ENCODE results near the gene OLFML3.

OLFML3 gene

DNA sequence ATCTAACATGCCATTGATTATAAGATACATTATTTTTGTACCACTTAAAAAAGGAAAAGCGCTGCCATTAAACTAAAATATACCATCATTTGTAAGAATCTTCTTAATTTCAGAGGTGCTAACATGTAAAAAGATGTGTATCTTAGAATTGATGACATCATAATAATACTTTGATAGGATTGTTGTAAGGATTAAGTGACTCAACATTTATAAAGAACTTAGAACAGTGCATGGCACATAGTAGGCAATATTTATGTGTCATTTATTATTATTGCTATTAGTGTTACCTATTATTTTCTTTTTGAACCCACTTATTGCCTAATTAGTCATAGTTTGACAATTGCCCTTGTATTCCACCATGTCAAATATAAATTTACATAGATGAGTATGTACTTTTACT, 28.4 kb upstream of the OLFML3 start:
- no peak for DNase-seq

DNA sequence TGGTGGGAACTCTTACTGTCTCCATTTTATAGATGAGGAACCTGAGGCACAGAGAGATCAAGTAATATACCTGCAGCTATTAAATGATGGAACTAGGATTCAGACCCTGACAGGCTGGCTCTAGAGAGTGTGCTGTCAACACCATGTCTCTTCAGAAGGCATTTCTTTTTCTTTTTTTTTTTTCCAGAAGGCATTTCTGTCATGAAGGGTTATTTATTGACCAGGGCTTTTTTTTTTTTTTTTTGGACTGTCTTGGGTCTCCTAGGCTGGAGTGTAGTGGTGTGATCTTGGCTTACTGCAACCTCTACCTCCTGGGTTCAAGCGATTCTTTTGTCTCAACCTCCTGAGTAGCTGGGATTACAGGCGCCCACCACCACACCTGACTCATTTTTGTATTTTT, 27.6 kb upstream of the OLFML3 start:
- no peak for DNase-seq

DNA sequence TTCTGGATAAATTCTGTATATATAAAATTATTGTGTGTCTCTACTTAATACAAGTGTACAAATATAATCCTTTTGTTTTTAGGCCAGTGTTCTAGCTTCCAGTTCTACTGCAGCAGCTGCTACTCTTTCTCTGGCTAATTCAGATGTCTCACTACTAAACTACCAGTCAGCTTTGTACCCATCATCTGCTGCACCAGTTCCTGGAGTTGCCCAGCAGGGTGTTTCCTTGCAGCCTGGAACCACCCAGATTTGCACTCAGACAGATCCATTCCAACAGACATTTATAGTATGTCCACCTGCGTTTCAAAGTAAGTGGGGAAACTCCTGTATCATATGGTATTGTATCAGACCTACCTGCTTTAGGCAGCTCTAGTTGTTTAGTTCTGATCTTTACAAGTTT, 21.3 kb upstream of the OLFML3 start:
- no peak for DNase-seq

DNA sequence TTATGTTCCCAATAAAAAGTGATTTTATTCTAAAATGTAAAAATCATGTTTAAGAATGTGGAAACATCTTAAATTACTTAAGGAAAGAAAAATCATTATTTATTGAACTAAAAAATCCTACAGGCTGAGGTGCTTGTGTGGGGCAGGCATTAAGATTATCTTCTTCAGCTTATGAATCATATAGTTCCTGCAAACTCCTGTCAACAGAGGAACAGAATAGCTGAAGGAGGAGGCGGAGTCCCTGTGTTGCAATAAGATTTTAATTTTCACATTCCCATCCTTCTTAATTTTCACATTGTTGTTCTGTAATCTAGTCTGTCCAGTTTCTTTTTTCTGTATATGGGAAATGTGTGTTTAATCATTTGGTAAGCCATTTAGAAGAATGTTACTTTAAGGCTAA, 20.6 kb upstream of the OLFML3 start:
- DNase-seq, result no peak

DNA sequence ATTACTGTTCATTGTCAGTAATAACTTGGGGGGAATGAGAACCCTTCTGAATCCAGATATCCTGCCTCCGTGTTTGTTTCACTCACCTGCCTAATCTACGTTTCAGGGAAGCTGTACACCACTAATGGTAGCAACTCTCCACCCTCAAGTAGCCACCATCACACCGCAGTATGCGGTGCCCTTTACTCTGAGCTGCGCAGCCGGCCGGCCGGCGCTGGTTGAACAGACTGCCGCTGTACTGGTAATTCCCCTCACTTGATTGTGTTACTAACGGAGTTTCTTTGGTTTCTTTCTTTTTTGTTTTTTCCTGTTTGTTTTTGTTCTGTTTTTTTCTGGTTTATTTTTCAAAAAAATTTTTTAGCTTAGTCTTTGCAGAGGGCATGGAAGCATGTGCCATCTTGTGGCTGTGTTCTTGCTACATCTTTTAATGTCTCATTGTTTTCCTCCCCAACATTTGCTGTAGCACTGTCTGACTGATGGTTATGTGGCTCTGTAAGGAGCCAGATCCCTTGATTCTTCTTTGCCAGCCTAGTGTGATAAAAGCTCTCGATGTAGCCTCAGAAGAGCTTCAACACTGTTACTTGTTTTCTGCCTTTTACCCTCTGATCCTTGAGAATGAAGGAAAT, 15.9 kb upstream of the OLFML3 start:
- no peak for DNase-seq

DNA sequence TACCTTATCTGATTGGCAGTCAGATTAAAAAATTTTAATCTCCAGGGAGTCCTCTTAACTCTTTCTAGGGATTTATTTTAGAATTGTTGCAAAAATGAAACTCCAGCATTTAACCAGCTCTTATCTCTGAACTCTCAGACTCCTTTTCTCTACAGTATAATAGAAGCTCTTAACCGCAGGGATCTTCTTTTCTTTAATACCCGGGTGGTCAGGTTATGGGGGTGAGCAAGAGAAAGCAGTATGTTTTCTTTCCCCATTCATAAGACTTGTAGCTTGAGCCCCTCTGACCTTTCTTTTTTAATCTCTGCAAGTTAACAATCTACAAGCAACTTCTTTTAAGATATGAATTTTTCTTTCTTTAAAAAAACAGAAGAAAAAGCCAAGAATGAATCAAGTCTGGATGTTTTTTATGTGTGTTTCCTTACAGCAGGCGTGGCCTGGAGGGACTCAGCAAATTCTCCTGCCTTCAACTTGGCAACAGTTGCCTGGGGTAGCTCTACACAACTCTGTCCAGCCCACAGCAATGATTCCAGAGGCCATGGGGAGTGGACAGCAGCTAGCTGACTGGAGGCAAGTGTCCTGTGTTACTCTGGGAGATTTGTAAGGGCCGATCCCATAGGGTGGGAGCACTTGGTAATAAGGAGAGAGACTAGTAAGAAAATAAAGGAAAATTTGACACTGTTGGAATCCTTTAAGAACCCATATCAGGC, 13.4 kb upstream of the OLFML3 start:
- no peak for DNase-seq

DNA sequence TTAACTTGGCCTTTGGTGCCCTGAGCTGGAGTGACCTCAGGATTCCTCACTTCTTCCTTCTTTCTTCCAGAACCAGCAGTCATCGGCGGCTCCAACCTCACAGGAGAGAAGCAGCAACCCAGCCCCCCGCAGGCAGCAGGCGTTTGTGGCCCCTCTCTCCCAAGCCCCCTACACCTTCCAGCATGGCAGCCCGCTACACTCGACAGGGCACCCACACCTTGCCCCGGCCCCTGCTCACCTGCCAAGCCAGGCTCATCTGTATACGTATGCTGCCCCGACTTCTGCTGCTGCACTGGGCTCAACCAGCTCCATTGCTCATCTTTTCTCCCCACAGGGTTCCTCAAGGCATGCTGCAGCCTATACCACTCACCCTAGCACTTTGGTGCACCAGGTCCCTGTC, 6.3 kb upstream of the OLFML3 start:
- DNase-seq, result no peak

DNA sequence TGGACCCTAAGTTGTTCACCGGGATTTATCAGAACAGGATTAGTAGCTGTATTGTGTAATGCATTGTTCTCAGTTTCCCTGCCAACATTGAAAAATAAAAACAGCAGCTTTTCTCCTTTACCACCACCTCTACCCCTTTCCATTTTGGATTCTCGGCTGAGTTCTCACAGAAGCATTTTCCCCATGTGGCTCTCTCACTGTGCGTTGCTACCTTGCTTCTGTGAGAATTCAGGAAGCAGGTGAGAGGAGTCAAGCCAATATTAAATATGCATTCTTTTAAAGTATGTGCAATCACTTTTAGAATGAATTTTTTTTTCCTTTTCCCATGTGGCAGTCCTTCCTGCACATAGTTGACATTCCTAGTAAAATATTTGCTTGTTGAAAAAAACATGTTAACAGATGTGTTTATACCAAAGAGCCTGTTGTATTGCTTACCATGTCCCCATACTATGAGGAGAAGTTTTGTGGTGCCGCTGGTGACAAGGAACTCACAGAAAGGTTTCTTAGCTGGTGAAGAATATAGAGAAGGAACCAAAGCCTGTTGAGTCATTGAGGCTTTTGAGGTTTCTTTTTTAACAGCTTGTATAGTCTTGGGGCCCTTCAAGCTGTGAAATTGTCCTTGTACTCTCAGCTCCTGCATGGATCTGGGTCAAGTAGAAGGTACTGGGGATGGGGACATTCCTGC, 3.9 kb upstream of the OLFML3 start:
- DNase-seq, result peak; percentile 48 to 57

DNA sequence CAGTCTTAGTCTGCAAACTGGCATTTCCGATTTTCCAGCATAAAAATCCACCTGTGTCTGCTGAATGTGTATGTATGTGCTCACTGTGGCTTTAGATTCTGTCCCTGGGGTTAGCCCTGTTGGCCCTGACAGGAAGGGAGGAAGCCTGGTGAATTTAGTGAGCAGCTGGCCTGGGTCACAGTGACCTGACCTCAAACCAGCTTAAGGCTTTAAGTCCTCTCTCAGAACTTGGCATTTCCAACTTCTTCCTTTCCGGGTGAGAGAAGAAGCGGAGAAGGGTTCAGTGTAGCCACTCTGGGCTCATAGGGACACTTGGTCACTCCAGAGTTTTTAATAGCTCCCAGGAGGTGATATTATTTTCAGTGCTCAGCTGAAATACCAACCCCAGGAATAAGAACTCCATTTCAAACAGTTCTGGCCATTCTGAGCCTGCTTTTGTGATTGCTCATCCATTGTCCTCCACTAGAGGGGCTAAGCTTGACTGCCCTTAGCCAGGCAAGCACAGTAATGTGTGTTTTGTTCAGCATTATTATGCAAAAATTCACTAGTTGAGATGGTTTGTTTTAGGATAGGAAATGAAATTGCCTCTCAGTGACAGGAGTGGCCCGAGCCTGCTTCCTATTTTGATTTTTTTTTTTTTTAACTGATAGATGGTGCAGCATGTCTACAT, 2.5 kb upstream of the OLFML3 start:
- DNase-seq, result peak; percentile 21 to 22

DNA sequence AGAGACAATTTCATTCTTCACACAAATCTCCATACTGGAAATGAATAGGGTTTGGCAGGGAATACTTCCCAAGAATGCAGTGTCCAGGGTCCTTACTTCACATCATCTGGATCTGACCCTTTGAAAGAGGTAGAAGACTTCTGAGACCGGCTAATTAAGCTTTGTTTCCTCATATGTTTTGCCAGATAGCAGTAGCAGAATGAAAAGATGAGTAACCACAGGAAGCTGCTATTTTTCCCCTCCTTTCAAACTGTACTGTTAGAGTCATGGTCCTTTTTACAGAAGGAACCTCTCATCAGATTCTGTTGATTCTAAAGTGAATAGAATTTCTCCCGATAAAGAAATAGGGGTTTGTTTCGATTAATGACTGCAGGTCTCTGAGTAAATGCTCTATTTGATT, 1.4 kb upstream of the OLFML3 start:
- no peak for DNase-seq

DNA sequence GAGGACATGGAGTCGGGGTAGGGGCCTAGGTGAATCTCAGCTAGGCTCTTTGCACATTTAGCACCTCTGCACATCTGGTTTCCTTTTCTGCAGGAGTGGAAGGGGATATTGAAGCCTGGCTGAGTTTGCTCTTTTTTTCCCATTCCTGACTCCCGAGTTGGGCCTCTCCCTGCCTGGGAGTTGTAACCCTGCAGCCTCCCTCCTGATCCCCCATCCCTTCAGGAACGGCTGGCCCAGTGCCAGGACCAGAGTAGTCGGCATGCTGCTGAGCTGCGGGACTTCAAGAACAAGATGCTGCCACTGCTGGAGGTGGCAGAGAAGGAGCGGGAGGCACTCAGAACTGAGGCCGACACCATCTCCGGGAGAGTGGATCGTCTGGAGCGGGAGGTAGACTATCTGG, 836 bp downstream of the OLFML3 start:
- no peak for DNase-seq

DNA sequence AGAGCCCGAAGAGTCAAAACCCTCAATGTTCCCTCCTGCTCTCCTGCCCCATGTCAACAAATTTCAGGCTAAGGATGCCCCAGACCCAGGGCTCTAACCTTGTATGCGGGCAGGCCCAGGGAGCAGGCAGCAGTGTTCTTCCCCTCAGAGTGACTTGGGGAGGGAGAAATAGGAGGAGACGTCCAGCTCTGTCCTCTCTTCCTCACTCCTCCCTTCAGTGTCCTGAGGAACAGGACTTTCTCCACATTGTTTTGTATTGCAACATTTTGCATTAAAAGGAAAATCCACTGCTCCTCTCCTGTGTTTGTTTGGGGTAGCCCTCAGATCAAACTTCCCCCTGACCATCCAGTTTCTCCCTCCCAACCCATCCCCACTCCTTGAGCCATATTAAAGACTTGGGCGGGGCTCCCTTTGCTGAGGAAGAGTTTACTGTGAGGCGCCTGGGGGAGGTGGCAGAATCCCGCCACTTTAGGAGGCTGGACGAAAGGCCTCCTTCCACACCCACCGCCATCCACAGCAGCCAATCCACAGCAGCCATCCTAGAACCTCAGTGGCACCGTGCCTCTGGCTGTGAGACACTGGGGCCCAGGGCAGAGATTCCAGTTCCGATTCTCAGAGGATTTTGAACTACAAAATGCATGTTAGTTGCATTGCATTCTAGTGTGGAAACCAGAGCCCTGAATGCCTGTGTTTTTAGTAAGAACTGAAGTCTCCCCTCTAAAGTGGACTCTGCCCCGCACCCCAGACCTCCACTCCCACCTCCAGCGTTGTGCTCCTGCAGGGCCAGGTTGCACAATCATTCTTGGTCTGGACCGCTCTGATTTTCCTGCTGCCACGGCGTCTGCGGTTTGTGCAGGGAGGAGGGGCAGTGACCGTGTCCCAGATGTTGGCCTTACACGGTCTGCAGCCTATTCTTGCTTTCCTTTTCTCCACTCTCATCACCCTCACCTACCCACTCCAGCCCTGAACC, 3.0 kb downstream of the OLFML3 start:
- no peak for DNase-seq

DNA sequence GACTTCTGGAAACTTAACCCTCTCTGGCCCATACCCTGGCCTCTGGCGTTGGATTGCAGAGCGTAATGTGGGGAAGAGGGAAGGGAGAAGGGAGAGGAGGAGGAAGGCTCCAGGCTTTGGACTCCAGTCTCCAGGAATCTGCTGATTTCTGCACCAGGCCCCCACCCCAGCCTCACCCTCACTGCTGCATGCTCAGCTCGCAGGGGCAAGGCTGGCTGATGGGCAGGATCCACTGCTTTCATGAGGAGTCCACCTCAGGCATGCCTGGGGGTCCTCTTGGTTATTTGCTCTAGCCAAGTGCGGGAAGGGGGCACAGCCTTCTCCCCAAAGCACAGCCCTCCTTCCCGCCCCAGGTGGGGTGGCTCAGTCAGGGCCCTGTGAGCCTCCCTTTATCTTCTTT, 3.7 kb downstream of the OLFML3 start:
- no peak for DNase-seq

DNA sequence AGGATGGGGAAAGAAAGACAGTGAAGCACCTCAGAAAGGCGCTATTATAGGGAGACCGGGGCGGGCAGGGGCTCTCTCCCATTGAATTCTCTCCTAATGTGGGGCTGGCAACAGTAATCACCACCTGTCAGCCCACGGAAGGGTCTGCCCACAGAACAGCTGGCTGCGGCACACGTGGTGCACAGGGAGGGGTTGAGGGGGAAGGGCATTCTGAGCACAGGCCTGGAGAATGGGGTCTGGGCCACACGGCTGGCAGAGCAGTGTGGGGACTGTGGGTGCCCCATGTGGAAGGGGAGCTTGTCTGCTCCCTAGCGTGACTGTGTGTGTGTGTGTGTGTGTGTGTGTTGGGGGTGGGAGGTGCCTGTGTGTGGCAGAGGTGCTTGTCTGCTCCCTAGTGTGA, 4.1 kb downstream of the OLFML3 start:
- DNase-seq, result no peak

DNA sequence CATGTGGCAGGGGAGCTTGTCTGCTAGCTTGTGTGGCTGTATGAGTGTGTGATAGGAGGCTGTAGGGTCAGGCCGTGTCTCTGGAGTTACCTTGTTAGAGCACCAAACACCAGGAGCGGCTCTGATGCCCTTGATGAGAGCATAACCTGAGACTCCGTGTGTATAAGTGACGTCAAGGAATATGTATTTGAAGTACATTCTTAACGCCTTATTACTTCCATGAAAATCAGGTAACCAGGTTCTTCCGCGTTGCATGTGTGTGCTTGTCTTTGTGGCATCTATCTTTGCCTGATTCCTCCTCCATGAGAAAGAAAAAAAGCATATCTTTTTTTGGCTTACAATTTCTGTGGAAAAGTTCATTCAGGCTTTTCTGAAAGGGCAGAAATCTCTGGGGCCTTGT, 4.6 kb downstream of the OLFML3 start:
- DNase-seq, result no peak

DNA sequence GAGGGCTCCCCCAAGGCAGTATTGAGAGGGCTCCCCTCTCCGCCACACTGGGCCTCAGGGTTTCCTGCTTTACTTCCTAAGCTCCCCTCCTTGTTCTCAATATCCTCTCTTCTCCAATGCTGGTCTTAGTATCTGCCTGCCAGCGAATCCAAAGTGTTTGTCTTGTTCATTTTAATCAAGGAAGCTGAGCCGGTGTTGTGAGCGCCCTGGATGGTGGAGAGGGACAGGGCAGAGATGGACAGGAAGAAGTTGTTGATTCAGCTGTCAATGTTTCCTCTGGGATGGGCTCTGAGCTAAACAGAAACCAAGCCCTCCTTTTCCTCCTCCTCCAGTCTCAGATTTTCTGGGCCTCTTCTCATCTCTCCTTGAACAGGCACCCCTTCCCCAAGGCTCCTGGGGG, 5.4 kb downstream of the OLFML3 start:
- no peak for DNase-seq

DNA sequence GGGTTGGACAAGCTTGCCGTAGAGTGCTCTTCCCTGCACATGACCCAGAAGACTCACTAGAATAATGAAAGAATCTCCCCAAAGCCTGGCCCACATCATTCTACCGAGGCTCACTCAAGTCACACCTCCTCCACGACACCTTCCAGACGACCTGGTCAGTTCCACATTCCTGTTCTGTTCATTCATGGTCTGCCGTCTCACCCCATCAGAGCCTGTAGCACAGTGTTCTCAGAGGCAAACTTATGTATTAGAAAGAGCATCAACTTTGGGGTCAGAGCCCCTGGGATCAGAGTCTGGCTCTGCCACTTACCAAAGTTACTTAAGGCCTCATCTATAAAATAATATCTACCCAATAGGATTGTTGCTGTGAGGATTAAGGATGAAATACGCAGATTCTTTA, 7.5 kb downstream of the OLFML3 start:
- no peak for DNase-seq

DNA sequence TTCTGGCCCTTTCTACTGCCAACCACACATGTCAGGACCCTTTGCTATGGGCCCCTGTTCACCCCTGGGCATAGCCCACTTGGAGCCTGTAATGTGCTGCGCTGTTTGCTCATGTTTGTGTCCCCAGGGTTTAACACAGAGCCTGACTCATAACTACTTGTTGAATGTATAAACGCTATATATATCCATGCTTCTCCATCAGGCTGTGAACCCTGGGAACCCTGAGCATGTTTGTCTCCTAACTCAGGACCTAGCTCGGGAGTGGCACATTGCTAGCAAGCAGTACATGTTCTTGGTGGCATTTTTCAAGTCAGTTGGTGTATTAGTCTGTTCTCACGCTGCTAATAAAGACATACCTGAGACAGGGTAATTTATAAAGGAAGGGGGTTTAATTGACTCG, 8.0 kb downstream of the OLFML3 start:
- no peak for DNase-seq

DNA sequence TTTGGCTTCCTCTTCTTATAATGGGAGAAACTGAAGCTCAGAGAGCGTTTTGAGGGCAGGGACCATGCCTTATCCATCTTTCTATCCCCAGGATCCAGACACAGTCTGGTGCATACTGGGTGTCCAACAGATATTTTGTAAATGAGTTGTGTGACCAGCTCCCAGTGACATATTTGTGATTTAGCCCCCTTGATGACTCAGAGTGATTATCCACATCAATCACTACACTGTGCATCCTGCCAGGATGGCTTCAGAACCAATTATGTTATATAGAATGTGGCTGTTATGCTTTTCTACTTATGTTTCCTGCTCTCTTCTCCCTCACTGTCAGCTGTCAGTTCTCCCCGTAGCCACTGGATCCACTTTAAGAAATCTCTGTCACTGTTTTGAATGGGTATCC, 11.3 kb downstream of the OLFML3 start:
- DNase-seq, result no peak

DNA sequence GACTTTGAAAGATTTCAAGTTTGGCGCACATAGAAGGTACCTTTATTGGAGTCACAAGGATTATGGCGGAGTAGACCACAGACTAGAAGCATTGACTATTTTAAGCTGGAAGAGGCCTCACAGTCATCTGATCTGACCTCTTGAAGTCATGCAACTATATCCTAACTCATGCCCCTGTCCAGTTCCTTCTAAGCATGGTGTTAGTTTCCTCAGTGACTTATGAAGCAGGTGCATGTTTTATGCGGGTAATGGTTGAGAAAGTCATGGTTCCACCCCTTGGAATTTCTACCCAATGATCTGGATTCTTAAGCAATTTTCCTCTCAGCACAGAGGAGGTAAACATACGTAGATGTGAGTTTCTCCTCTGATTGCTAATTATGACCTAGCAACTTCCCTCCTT, 11.7 kb downstream of the OLFML3 start:
- DNase-seq, result no peak

DNA sequence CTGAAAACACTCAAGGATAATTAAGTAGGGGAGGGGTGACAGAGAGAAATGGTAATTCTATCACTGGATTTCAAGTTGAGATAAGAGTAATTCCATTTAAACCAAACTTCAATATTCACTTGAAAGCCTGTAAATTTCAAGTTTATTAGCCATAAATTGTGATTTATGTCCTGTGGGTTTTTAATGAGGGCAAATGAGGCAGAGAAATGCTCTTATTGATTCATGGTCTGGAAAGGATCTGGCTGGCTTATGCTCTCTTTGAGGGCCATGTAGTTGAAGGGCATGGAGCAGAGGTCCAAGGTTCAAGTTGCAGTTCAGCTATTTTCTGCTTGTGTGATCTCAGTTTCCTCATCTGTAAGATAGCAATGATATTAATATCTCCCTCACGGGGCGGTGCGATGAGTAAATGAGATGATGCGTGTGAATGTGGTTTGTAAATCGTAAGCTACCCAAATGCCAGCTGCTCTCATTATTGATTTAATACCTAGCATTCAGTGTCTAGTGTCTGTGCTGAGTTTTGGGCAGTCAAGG, 12.3 kb downstream of the OLFML3 start:
- DNase-seq, result no peak

DNA sequence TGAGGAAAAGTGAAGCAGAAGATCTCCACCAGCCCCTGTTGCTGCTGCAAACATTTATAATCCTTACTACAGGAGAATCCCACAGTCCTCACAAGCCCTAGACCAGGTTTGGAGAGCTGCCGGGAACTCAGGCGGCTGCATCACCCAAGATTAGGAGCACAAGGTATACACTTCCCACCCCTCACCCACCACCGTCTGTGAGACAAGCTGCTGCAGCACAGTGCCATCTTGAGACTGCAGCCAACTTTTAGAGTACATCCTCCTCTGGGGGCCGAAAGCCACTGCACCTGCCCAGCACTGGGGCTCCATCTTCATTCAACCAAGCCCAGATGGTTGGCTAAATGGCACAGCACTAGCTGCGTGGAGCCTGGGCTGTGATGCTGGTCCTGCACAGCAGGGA, 13.8 kb downstream of the OLFML3 start:
- no peak for DNase-seq

All from inflammatory macrophage treated with lipopolysaccharide for 1 hour (primary cell).